IMR-90 (cell line): ENCODE data around the gene EIF4G3. TPM values are rescaled to one million over a fixed set of nuclear protein-coding genes. Genes with fewer than 3 reads are reported as not detected.

Experiments used
- ATAC-seq: fragments of 200-7000 bp; cut with Tn5 transposase; 2 replicates; pipeline ENCODE4 v1.9.1; 2020; ENCODE audit warnings: low read depth, mild to moderate bottlenecking, moderate library complexity
- BruUV-seq: library from RNA; stranded (reverse); fragments of 400-500 nt; replicated peaks from 2 replicates; lab custom pipeline; 2021; lab: Mats Ljungman, UMichigan
- CTCF ChIA-PET: fragments of 300-600 bp; formaldehyde crosslinking; extraction: SDS; loops from one replicate; lab custom pipeline; 2021; ENCODE audit warnings: antibody characterized with exemption; lab: Yijun Ruan, JAX
- POLR2A ChIA-PET: fragments of 300-600 bp; sonication (Branson Sonifier 250); formaldehyde crosslinking; loops from one replicate; lab custom pipeline; 2022; ENCODE audit warnings: antibody characterized with exemption; ENCODE audit not compliant: unreplicated experiment; lab: Charles Lee
- DNase-seq: peaks from one replicate; pipeline ENCODE4 v3.0.0; 2013
- H2AFZ ChIP-seq: replicated peaks from 2 replicates; pipeline ENCODE3; 2013; ENCODE audit warnings: low read length, mild to moderate bottlenecking; ENCODE audit not compliant: poor library complexity
- H2AK5ac ChIP-seq: 2 replicates; pipeline ENCODE4 v1.6.1; 2013; ENCODE audit warnings: low read depth, low read length, inconsistent platforms
- H2AK9ac ChIP-seq: replicated peaks from 2 replicates; pipeline ENCODE3; 2013; ENCODE audit warnings: mild to moderate bottlenecking, low read depth, low read length, moderate library complexity; ENCODE audit not compliant: poor library complexity
- H2BK120ac ChIP-seq: 2 replicates; pipeline ENCODE4 v1.6.1; 2013; ENCODE audit warnings: low read depth, low read length, inconsistent platforms
- H2BK15ac ChIP-seq: 3 replicates; pipeline ENCODE4 v1.6.1; 2013; ENCODE audit warnings: low read depth, low read length, inconsistent platforms
- H2BK20ac ChIP-seq: 2 replicates; pipeline ENCODE4 v1.6.1; 2013; ENCODE audit warnings: low read depth, mild to moderate bottlenecking, inconsistent platforms, low read length, moderate library complexity
- H2BK5ac ChIP-seq: 2 replicates; pipeline ENCODE4 v1.6.1; 2013; ENCODE audit warnings: mild to moderate bottlenecking, low read depth, low read length, inconsistent platforms; ENCODE audit not compliant: poor library complexity, severe bottlenecking
- H3K14ac ChIP-seq: replicated peaks from 2 replicates; pipeline ENCODE4 v1.6.1; 2013; ENCODE audit warnings: low read depth, low read length, inconsistent platforms
- H3K18ac ChIP-seq: 2 replicates; pipeline ENCODE4 v1.6.1; 2013; ENCODE audit warnings: low read depth, low read length, control low read depth
- H3K23ac ChIP-seq: 2 replicates; pipeline ENCODE4 v1.6.1; 2013; ENCODE audit warnings: low read depth, low read length, inconsistent platforms
- H3K27ac ChIP-seq: 2 replicates; pipeline ENCODE4 v1.5.1; 2013; ENCODE audit warnings: mild to moderate bottlenecking, control low read depth, low read length; ENCODE audit not compliant: insufficient read depth
- H3K27me3 ChIP-seq: 2 replicates; pipeline ENCODE4 v1.6.1; 2013; ENCODE audit warnings: low read length; ENCODE audit not compliant: control insufficient read depth, insufficient read depth
- H3K36me3 ChIP-seq: 2 replicates; pipeline ENCODE4 v1.6.1; 2013; ENCODE audit warnings: low read length, mixed read lengths; ENCODE audit not compliant: control insufficient read depth, insufficient read depth
- H3K4ac ChIP-seq: 2 replicates; pipeline ENCODE4 v1.6.1; 2013; ENCODE audit warnings: low read depth, low read length, inconsistent platforms
- H3K4me1 ChIP-seq: 2 replicates; pipeline ENCODE4 v1.6.1; 2013; ENCODE audit warnings: low read length, mixed read lengths; ENCODE audit not compliant: control insufficient read depth, insufficient read depth
- H3K4me2 ChIP-seq: 2 replicates; pipeline ENCODE4 v1.6.1; 2013; ENCODE audit warnings: low read depth, mild to moderate bottlenecking, control low read depth, low read length, moderate library complexity
- H3K4me3 ChIP-seq: 2 replicates; pipeline ENCODE4 v1.5.1; 2013; ENCODE audit warnings: low read depth, mild to moderate bottlenecking, control low read depth, low read length, moderate library complexity; ENCODE audit not compliant: insufficient read depth
- H3K56ac ChIP-seq: 2 replicates; pipeline ENCODE4 v1.6.1; 2013; ENCODE audit warnings: low read length, inconsistent platforms; ENCODE audit not compliant: insufficient read depth; ENCODE audit errors: extremely low read depth
- H3K79me1 ChIP-seq, 2 experiments: 2 replicates each; pipeline ENCODE4 v1.6.1; 2013; ENCODE audit warnings: low read length in 2 of 2, inconsistent platforms in 1 of 2, low read depth in 1 of 2
- H3K9ac ChIP-seq: 2 replicates; pipeline ENCODE4 v1.6.1; 2013; ENCODE audit warnings: low read depth, low read length, control low read depth
- H3K9me1 ChIP-seq: 2 replicates; pipeline ENCODE4 v1.6.1; 2013; ENCODE audit warnings: low read length, inconsistent platforms; ENCODE audit not compliant: insufficient read depth
- H3K9me3 ChIP-seq: 2 replicates; pipeline ENCODE4 v1.6.1; 2013; ENCODE audit warnings: low read length; ENCODE audit not compliant: control insufficient read depth, insufficient read depth
- H4K20me1 ChIP-seq: 2 replicates; pipeline ENCODE4 v1.6.1; 2013; ENCODE audit warnings: low read length, inconsistent platforms; ENCODE audit not compliant: insufficient read depth
- H4K5ac ChIP-seq: 2 replicates; pipeline ENCODE4 v1.6.1; 2013; ENCODE audit warnings: mild to moderate bottlenecking, low read depth, low read length, control low read depth
- H4K8ac ChIP-seq, 2 experiments: 2 replicates each; pipeline ENCODE4 v1.6.1; 2013; ENCODE audit warnings: low read depth in 2 of 2, low read length in 2 of 2, control low read depth in 1 of 2, inconsistent platforms in 1 of 2
- H4K91ac ChIP-seq: 2 replicates; pipeline ENCODE4 v1.6.1; 2013; ENCODE audit warnings: low read depth, low read length, inconsistent platforms; ENCODE audit not compliant: insufficient read depth
- BHLHE40 ChIP-seq: fragments of 150-350 bp; IDR thresholded peaks from 2 replicates; pipeline ENCODE4 v1.6.1; 2016; ENCODE audit warnings: mild to moderate bottlenecking, low read depth, low read length
- CEBPB ChIP-seq: IDR thresholded peaks from 2 replicates; pipeline ENCODE4 v1.6.1; 2012; ENCODE audit warnings: low read depth, low read length, improper control_type of control experiment
- CHD1 ChIP-seq: IDR thresholded peaks from 2 replicates; pipeline ENCODE4 v1.6.1; 2012; ENCODE audit warnings: low read depth, low read length, improper control_type of control experiment
- CTCF ChIP-seq: conservative IDR thresholded peaks from 2 replicates; pipeline ENCODE4 v1.5.1; 2012; ENCODE audit warnings: mild to moderate bottlenecking, low read depth, low read length, improper control_type of control experiment
- ELK1 ChIP-seq: fragments of 150-350 bp; IDR thresholded peaks from 2 replicates; pipeline ENCODE4 v1.6.1; 2016; ENCODE audit warnings: low read depth, mild to moderate bottlenecking, low read length, moderate library complexity, borderline replicate concordance
- FOS ChIP-seq: fragments of 150-350 bp; IDR thresholded peaks from 2 replicates; pipeline ENCODE4 v1.6.1; 2016; ENCODE audit warnings: low read depth, low read length
- MAFK ChIP-seq: IDR thresholded peaks from 2 replicates; pipeline ENCODE4 v1.6.1; 2012; ENCODE audit warnings: low read depth, low read length, improper control_type of control experiment
- MAZ ChIP-seq: IDR thresholded peaks from 2 replicates; pipeline ENCODE4 v1.6.1; 2012; ENCODE audit warnings: low read depth, mild to moderate bottlenecking, low read length, improper control_type of control experiment, moderate library complexity, borderline replicate concordance
- MXI1 ChIP-seq: IDR thresholded peaks from 2 replicates; pipeline ENCODE4 v1.6.1; 2012; ENCODE audit warnings: low read depth, mild to moderate bottlenecking, low read length, moderate library complexity, borderline replicate concordance
- NFE2L2 ChIP-seq: fragments of 150-350 bp; IDR thresholded peaks from 2 replicates; pipeline ENCODE4 v1.6.1; 2016; ENCODE audit warnings: low read depth, mild to moderate bottlenecking, low read length
- POLR2A ChIP-seq: IDR thresholded peaks from 2 replicates; pipeline ENCODE4 v1.6.1; 2012; ENCODE audit warnings: mild to moderate bottlenecking, low read depth, low read length
- RAD21 ChIP-seq: IDR thresholded peaks from 2 replicates; pipeline ENCODE4 v1.6.1; 2012; ENCODE audit warnings: low read length, improper control_type of control experiment
- RCOR1 ChIP-seq: IDR thresholded peaks from 2 replicates; pipeline ENCODE4 v1.6.1; 2012; ENCODE audit warnings: mild to moderate bottlenecking, low read length, improper control_type of control experiment; ENCODE audit not compliant: insufficient replicate concordance
- RFX5 ChIP-seq: IDR thresholded peaks from 2 replicates; pipeline ENCODE4 v1.8.0; 2012; ENCODE audit warnings: low read depth, mild to moderate bottlenecking, low read length, moderate library complexity
- SMC3 ChIP-seq: fragments of 150-350 bp; IDR thresholded peaks from 2 replicates; pipeline ENCODE4 v1.6.1; 2016; ENCODE audit warnings: low read depth, mild to moderate bottlenecking, antibody characterized with exemption, low read length, moderate library complexity
- USF2 ChIP-seq: fragments of 150-350 bp; IDR thresholded peaks from 2 replicates; pipeline ENCODE4 v1.6.1; 2017; ENCODE audit warnings: mild to moderate bottlenecking, antibody characterized with exemption, low read length, low read depth
- WGBS, 2 experiments: methylation state at CpG; one replicate each; pipeline versions ENCODE4 v1.1.5 to v1.1.7; 2013; ENCODE audit warnings: missing lambda C conversion rate in 2 of 2; ENCODE audit not compliant: insufficient read length in 1 of 2; ENCODE audit errors: extremely low coverage in 2 of 2; 5-methylcytosine and 5-hydroxymethylcytosine counted together
- dilution Hi-C: fragments of 300-500 bp; cut with HindIII; formaldehyde crosslinking; loops from one replicate; pipeline ENCODE4 v1.14.3; 2018; ENCODE audit warnings: low sequenced_read_pairs; ENCODE audit not compliant: unreplicated experiment
- in situ Hi-C: fragments of 300-500 bp; cut with MboI; formaldehyde crosslinking; loops from 3 replicates; pipeline ENCODE4 v1.14.3; 2019; ENCODE audit warnings: low sequenced_read_pairs, inconsistent platforms, mixed read lengths
- intact Hi-C: fragments of 100-400 bp; cut with micrococcal nuclease; formaldehyde crosslinking; loops from 2 replicates; pipeline ENCODE4 v1.10.0; 2022
- polyA plus RNA-seq, 3 experiments: library from polyadenylated mRNA; depleted of rRNA; stranded (reverse); fragments of >200 nt; gene quantifications; 2 replicates each; pipeline ENCODE4 v1.2.3, GENCODE V29; 2012; ENCODE audit warnings: low replicate concordance in 1 of 3
- total RNA-seq: library from RNA; depleted of rRNA; stranded (reverse); fragments of >200 nt; gene quantifications from 2 replicates; pipeline ENCODE4 v1.2.3, GENCODE V29; 2012

The EIF4G3 gene
- total and polyA plus RNA-seq, 2 of the 4 experiments (the other 2 are of a cell fraction), result 25.8 to 49.2 TPM

GRCh38 chr1:20956272-20956671 lies 220.4 kb downstream of the EIF4G3 start:
- H3K14ac ChIP-seq, result no peak overlapping the region
- no peak overlapping the region for H3K18ac ChIP-seq
- no peak overlapping the region for H4K5ac ChIP-seq
- TF ChIP-seq POLR2A, result no peak
- no peak for TF ChIP-seq RCOR1
- no peak for TF ChIP-seq RAD21
- TF ChIP-seq CTCF, result no peak
- TF ChIP-seq RFX5, result no peak
- TF ChIP-seq MXI1, result no peak
- no peak for TF ChIP-seq BHLHE40
- no peak for TF ChIP-seq MAZ
- no peak for TF ChIP-seq NFE2L2
- TF ChIP-seq FOS, result no peak
- TF ChIP-seq CHD1, result no peak
- no peak for TF ChIP-seq MAFK
- TF ChIP-seq SMC3, result no peak
- no peak for TF ChIP-seq ELK1
- no peak for TF ChIP-seq CEBPB
- no peak for TF ChIP-seq USF2
- H2BK5ac ChIP-seq, result no peak overlapping the region
- peaks cover 2% of the 10 kb centered on the region; the same call in 1 of the 2 replicates for H3K36me3 ChIP-seq
- no peaks in the 10 kb centered on the region for H3K9me1 ChIP-seq
- in situ Hi-C loops (no loop called here), intact Hi-C loops (loop anchor here (5.0 kb wide), 1 partner anchor 51 kb away; no protein-coding TSS in a partner anchor), dilution Hi-C loops (no loop called here)
- 100% methylated on average over 1 of the region's 1 CpG; no CpG with 5 or more reads in 1 of the 2 experiments for WGBS, 2 experiments
- no peaks in the 10 kb centered on the region for H3K9me3 ChIP-seq
- no peak overlapping the region for H3K27ac ChIP-seq
- ChIA-PET POLR2A (no interaction called here), CTCF (no interaction called here)
- no TSS peak for BruUV-seq
- no peak overlapping the region for H2AK5ac ChIP-seq
- H2BK120ac ChIP-seq, result no peak overlapping the region
- ATAC-seq (no peak), DNase-seq (no peak)
- no peak overlapping the region for H2AFZ ChIP-seq
- H3K4me1 ChIP-seq, result no peaks in the 10 kb centered on the region
- H3K9ac ChIP-seq, result no peak overlapping the region
- H4K8ac ChIP-seq, result no peak overlapping the region
- no peak overlapping the region for H2BK20ac ChIP-seq
- no peak overlapping the region for H3K4me3 ChIP-seq
- H3K27me3 ChIP-seq, result no peaks in the 10 kb centered on the region
- H3K4me2 ChIP-seq, result no peak overlapping the region
- H3K56ac ChIP-seq, result no peak overlapping the region
- no peak overlapping the region for H3K4ac ChIP-seq
- no peak overlapping the region for H3K23ac ChIP-seq
- H4K91ac ChIP-seq, result no peak overlapping the region
- H2BK15ac ChIP-seq, result no peak overlapping the region
- no peaks in the 10 kb centered on the region for H4K20me1 ChIP-seq
- peaks cover 13 to 15% of the 10 kb centered on the region in 2 experiments for H3K79me1 ChIP-seq
- H2AK9ac ChIP-seq, result no peak overlapping the region
